SK-MEL-5 (cell line): Measurements from ENCODE around the gene BUB1. TPM values are rescaled to one million over a fixed set of nuclear protein-coding genes. Genes with fewer than 3 reads are reported as not detected.

Source experiments
- total RNA-seq: library from RNA; depleted of rRNA; stranded (reverse); fragments of >200 nt; shearing (Covaris generic); gene quantifications from 2 replicates; pipeline ENCODE4 v1.2.3, GENCODE V29; 2014; rRNA removed

Gene BUB1
- total RNA-seq, 1 experiment from 2014 or later, result 52.6 TPM

Other genes starting within 250 kb of the BUB1 start
- gene LIMS4, start 205.2 kb downstream of the BUB1 start, total RNA-seq, result 0.16 TPM in 1 of 2 replicates, not detected in the other
- gene RGPD6, start 100.8 kb downstream of the BUB1 start, total RNA-seq, result 11.2 and 13.5 TPM in 2 replicates
- gene ACOXL, start 54.5 kb upstream of the BUB1 start, total RNA-seq, result not detected in 2 replicates